HFFc6 (cell line): ENCODE data around the gene B4GALNT3. TPM values are rescaled to one million over a fixed set of nuclear protein-coding genes. Genes with fewer than 3 reads are reported as not detected.

ENCODE experiments used
- DNase-seq: peaks from one replicate; pipeline ENCODE4 v3.0.0-alpha.2; 2018
- H3K27ac Mint-ChIP-seq: 2 replicates; pipeline ENCODE4 v1.8.0; 2020; ENCODE audit warnings: mild to moderate bottlenecking, mixed read lengths
- H3K27me3 Mint-ChIP-seq: 2 replicates; pipeline ENCODE4 v1.8.0; 2021; ENCODE audit warnings: mild to moderate bottlenecking, moderate library complexity, mixed read lengths; ENCODE audit not compliant: insufficient read depth
- H3K36me3 Mint-ChIP-seq: 2 replicates; pipeline ENCODE4 v1.8.0; 2021; ENCODE audit warnings: low read depth, mixed read lengths
- H3K4me1 Mint-ChIP-seq: 2 replicates; pipeline ENCODE4 v1.8.0; 2020; ENCODE audit warnings: low read depth, mixed read lengths
- H3K4me3 Mint-ChIP-seq: 2 replicates; pipeline ENCODE4 v1.8.0; 2020; ENCODE audit warnings: mild to moderate bottlenecking, moderate library complexity, mixed read lengths
- H3K9me3 Mint-ChIP-seq: 2 replicates; pipeline ENCODE4 v1.8.0; 2020; ENCODE audit warnings: mild to moderate bottlenecking, mixed read lengths
- CTCF ChIP-seq: fragments of 200-600 bp; sonication (generic); IDR thresholded peaks from 2 replicates; pipeline ENCODE4 v1.5.0; 2021; ENCODE audit warnings: antibody characterized with exemption, mild to moderate bottlenecking
- total RNA-seq, 6 experiments: library from RNA; stranded (reverse); fragmentation: NEBNext Ultra II Directional; extraction: Animal tissue kit (Norgen Biotek cat#: 25700); gene quantifications; 2 replicates in 1 of 6; 3 replicates in 5 of 6; pipeline ENCODE4 v1.2.3, GENCODE V29; 2021

B4GALNT3 gene
- total RNA-seq, 6 experiments from 2014 or later: not detected

DNA sequence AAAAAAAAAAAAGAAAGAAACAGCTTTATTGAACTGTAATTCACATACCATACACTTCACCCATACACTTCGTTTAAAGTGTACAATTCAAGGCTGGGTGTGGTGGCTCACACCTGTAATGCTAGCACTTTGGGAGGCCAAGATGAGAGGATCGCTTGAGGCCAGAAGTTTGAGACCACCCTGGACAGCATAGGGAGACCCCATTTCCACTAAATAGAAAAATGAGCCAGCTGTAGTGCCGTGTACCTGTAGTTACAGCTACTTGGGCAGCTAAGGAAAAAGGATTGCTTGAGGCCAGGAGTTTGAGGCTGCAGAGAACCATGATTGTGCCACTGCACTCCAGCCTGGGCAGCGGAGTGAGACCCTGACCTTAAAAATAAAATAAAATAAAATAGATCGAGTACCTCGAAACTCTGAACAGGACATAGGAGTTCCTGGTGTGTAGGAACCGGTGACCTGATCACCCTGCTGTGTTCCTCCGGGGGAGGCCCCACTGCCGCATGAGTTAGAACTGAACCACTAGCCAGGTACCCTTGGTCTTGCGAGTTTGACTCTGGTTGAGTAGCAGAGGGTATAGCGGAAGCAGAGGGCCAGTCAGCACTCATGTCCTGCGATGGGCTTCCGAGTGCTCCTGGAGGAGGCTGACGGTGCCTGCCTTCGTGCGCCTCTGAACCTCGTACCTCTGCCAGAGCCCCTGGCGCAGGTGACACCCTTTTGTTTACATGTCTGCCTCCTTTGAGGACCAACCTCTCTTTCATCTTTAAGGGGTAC lies 80.0 kb downstream of the B4GALNT3 start:
- H3K4me1 Mint-ChIP-seq: peaks cover 26% of the 10 kb centered on the region
- no peak for TF ChIP-seq CTCF
- H3K27me3 Mint-ChIP-seq: peaks cover 12% of the 10 kb centered on the region
- no peaks in the 10 kb centered on the region for H3K9me3 Mint-ChIP-seq
- no peak for DNase-seq
- no peak overlapping the region for H3K27ac Mint-ChIP-seq
- H3K4me3 Mint-ChIP-seq: no peak overlapping the region
- H3K36me3 Mint-ChIP-seq: no peaks in the 10 kb centered on the region

DNA sequence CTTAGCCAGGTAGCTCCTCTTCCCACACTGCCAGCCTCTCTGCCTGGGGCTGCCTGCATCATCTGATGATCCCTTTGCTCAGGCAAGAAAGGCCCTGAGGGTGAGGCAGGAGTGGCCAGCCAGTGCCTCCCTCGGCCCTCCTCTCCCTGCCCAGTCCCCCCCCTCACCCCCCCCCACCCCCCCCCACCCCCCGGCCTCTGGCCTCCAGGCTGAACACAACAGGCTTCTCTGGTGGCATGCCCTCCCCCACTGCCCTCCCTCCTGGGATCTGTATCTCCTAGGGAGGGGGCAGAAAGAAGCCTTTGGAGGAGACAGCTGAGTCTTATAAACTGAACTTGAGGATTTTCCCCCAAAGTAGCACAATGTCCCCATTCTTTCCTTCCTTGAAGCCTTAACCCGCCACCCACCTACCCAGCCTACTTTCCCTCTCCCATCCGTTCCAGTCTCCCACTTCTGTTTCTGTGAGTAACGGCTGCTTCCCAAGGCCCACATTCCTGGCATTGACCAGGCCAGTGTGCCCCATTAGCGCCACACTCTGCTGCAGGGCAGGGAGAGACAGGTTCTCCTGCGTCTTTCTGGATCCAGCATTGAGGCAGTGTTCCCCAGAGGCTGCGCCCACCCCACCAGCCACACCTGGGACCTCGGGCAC lies 82.1 kb downstream of the B4GALNT3 start:
- H3K4me3 Mint-ChIP-seq: no peak overlapping the region
- no peak overlapping the region for H3K27ac Mint-ChIP-seq

DNA sequence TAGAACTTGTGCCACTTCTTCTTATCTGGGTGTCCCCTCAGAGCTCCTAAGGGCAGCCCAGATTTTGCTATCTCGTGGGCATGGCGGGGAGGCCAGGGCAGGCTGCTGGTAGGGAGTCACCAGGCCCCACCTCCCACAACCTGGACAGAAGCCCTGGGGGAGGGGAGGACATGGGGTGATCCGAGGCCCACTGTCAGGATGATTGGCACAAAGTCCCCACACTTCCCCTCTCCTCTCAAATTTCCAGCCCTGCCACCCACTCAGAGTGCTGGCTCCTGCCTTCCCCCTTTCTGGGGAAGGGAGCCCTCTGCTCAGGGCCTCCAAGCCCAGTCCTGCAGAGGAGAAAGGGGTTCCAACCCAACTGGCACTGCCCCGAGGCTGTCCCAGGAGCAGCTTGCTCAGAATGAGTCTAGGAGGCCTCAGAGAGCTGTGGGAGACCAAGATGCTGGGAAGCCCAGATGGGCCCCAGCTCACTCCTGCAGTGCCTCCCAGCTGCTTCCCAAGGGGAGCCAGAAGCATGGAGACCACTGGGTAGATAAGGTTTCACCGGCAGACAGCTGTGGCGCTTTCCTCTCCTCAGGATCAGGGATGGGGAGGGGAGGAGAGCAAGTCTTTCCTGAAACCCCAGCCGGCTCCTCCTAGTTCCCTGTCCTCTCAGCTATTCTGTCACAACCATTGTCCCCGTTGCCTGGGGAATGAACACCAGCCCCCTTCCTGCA lies 82.8 kb downstream of the B4GALNT3 start:
- Mint-ChIP-seq H3K27ac (no peak overlapping the region), H3K9me3 (no peaks in the 10 kb centered on the region), H3K4me1 (peaks cover 39% of the 10 kb centered on the region), H3K4me3 (no peak overlapping the region), H3K27me3 (peaks cover 15% of the 10 kb centered on the region), H3K36me3 (no peaks in the 10 kb centered on the region)
- no peak for TF ChIP-seq CTCF
- no peak for DNase-seq

More for the DNA sequence above, 82.1 kb downstream of the B4GALNT3 start:
- TF ChIP-seq CTCF: no peak
- Mint-ChIP-seq H3K36me3 (no peaks in the 10 kb centered on the region), H3K9me3 (no peaks in the 10 kb centered on the region), H3K27me3 (peaks cover 14% of the 10 kb centered on the region), H3K4me1 (peaks cover 32% of the 10 kb centered on the region)
- DNase-seq: no peak

- Mint-ChIP-seq H3K27me3 (peaks cover 20% of the 10 kb centered on the region), H3K4me1 (peaks cover 42% of the 10 kb centered on the region), H3K4me3 (no peak overlapping the region), H3K36me3 (no peaks in the 10 kb centered on the region), H3K27ac (no peak overlapping the region), H3K9me3 (no peaks in the 10 kb centered on the region)
- DNase-seq: no peak
- no peak for TF ChIP-seq CTCF
These were observed 83.3 kb downstream of the B4GALNT3 start for GRCh38 chr12:543114-543451.

DNA sequence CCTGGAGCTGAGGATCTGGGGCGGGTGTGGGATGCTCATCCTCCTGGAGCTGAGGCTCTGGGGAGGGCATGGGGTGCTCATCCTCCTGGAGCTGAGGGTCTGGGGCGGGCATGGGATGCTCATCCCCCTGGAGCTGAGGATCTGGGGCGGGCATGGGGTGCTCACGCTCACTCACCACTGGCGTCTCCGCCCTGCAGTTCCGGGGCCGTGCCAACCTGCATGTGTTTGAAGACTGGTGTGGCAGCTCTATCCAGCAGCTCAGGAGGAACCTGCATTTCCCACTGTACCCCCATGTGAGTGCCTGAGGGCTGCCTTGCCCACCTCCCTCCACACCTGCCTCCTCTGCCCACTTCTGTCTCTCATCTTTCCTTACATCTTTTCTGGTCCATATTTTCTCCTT lies 84.4 kb downstream of the B4GALNT3 start:
- Mint-ChIP-seq H3K36me3 (no peaks in the 10 kb centered on the region), H3K4me3 (no peak overlapping the region), H3K27ac (no peak overlapping the region), H3K9me3 (no peaks in the 10 kb centered on the region), H3K27me3 (peaks cover 27% of the 10 kb centered on the region), H3K4me1 (peaks cover 33% of the 10 kb centered on the region)
- TF ChIP-seq CTCF: no peak
- no peak for DNase-seq
